Right atrium auricular region (tissue), 2 donors: Measurements from ENCODE around the gene KRT17. TPM values are rescaled to one million over a fixed set of nuclear protein-coding genes. Genes with fewer than 3 reads are reported as not detected.

ENCODE experiments used
- DNase-seq: peaks from one replicate; pipeline ENCODE4 v3.0.0-alpha.2; 2019; ENCODE audit warnings: low spot score
- H3K27ac ChIP-seq, 2 donors: fragments of 200-600 bp; sonication (generic); 1 replicate in 1 of 2; 2 replicates in 1 of 2; pipeline ENCODE4 v1.5.1; 2016 to 2019
- H3K27me3 ChIP-seq, 2 donors: fragments of 200-600 bp; sonication (generic); one replicate each; pipeline versions ENCODE4 v1.5.1 to v1.6.0; 2017 to 2019
- H3K36me3 ChIP-seq: fragments of 200-600 bp; sonication (generic); one replicate; pipeline ENCODE4 v1.5.1; 2016
- H3K4me1 ChIP-seq, 2 donors: fragments of 200-600 bp; sonication (generic); one replicate each; pipeline versions ENCODE4 v1.5.1 to v1.6.0; 2017 to 2019
- H3K4me3 ChIP-seq, 2 donors: fragments of 200-600 bp; sonication (generic); 1 replicate in 1 of 2; 2 replicates in 1 of 2; pipeline ENCODE4 v1.5.1; 2017 to 2019; ENCODE audit warnings: mild to moderate bottlenecking in 1 of 2, moderate library complexity in 1 of 2
- H3K9me3 ChIP-seq, 2 donors: fragments of 200-600 bp; sonication (generic); one replicate each; pipeline ENCODE4 v1.5.1; 2019
- total RNA-seq, 2 donors: library from RNA; depleted of rRNA; stranded (reverse); fragments of >200 nt; gene quantifications; one replicate each; pipeline ENCODE4 v1.1.0, GENCODE V29; 2016
- TF ChIP-seq, protein P1 (sequence below), 2 donors: fragments of 200-600 bp; sonication (generic); IDR thresholded peaks; one replicate each; pipeline ENCODE4 v1.5.1; 2019; ENCODE audit warnings: antibody characterized with exemption in 2 of 2

Gene KRT17
- total RNA-seq, 2 donors from 2014 or later: not detected

DNA sequence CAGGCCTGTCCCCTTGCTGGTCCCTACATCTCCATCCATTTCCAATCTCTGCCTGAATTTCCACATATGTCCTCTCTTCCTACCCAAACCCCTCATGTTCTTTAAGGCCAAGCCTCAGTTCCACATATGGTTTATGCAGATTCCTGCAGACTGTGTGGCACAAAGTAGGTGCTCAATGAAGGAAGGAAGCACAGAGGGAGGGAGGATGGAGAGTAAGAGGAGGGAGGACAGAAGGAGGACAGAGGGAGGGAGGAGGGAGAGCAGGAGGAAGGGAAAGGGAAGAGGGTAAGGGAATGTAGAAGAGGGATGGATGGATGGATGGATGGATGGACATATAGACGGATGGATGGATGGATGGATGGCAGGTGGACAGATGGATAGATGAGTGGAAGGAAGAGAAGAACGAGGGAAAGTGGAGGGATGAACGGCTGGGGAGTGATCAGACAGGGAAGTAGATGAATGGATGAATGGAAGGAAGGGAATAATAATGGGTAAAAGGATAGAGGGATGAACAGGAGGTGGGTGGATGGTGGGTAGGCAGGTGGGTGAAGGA lies 29.9 kb downstream of the KRT17 start:
- TF ChIP-seq, protein P1, sequence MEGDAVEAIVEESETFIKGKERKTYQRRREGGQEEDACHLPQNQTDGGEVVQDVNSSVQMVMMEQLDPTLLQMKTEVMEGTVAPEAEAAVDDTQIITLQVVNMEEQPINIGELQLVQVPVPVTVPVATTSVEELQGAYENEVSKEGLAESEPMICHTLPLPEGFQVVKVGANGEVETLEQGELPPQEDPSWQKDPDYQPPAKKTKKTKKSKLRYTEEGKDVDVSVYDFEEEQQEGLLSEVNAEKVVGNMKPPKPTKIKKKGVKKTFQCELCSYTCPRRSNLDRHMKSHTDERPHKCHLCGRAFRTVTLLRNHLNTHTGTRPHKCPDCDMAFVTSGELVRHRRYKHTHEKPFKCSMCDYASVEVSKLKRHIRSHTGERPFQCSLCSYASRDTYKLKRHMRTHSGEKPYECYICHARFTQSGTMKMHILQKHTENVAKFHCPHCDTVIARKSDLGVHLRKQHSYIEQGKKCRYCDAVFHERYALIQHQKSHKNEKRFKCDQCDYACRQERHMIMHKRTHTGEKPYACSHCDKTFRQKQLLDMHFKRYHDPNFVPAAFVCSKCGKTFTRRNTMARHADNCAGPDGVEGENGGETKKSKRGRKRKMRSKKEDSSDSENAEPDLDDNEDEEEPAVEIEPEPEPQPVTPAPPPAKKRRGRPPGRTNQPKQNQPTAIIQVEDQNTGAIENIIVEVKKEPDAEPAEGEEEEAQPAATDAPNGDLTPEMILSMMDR (IDR thresholded peaks at IDR 0.05): no peak
- no peaks in the 10 kb centered on the region for H3K9me3 ChIP-seq
- H3K4me3 ChIP-seq: no peak overlapping the region
- no peaks in the 10 kb centered on the region for H3K4me1 ChIP-seq
- H3K27me3 ChIP-seq: no peaks in the 10 kb centered on the region
- no peak for DNase-seq
- no peak overlapping the region for H3K27ac ChIP-seq
- no peaks in the 10 kb centered on the region for H3K36me3 ChIP-seq

DNA sequence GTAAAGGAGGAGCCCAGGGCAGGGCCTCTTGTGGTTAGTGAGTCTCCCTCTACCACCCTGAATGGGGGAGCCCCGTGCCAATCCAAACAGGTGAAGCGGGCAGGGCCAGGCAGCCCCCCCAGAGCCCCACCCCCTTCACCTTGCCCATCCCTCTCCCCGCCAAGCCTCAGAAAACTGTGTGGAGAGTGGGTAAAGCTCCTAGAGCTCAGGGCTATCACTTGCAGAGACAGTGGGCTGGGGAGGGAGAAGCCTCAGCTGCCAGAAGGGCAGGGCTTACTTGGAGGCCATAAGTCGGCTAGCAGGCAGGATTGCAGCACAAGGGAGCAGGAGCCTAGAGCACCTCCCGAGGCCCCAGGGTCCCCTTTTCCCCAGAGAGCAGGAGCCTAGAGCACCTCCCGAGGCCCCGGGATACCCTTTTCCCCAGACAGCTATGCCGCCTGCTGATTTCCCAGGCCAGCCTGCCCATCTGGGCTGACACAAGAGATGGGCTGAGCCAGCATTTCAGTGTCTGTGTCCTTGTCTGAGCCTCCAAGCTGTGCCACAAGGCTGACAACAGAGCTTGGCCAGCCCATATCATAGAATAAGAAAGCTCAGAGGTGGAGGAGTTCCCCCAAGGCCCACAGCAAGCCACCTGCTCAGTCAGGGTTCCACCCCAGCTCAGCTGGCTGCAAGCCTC lies 30.9 kb downstream of the KRT17 start:
- no peak overlapping the region for H3K27ac ChIP-seq
- TF ChIP-seq, protein P1 (IDR thresholded peaks at IDR 0.05): no peak
- H3K36me3 ChIP-seq: no peaks in the 10 kb centered on the region
- no peak overlapping the region for H3K4me3 ChIP-seq
- H3K27me3 ChIP-seq: no peaks in the 10 kb centered on the region
- no peaks in the 10 kb centered on the region for H3K9me3 ChIP-seq
- DNase-seq: no peak
- no peaks in the 10 kb centered on the region for H3K4me1 ChIP-seq

DNA sequence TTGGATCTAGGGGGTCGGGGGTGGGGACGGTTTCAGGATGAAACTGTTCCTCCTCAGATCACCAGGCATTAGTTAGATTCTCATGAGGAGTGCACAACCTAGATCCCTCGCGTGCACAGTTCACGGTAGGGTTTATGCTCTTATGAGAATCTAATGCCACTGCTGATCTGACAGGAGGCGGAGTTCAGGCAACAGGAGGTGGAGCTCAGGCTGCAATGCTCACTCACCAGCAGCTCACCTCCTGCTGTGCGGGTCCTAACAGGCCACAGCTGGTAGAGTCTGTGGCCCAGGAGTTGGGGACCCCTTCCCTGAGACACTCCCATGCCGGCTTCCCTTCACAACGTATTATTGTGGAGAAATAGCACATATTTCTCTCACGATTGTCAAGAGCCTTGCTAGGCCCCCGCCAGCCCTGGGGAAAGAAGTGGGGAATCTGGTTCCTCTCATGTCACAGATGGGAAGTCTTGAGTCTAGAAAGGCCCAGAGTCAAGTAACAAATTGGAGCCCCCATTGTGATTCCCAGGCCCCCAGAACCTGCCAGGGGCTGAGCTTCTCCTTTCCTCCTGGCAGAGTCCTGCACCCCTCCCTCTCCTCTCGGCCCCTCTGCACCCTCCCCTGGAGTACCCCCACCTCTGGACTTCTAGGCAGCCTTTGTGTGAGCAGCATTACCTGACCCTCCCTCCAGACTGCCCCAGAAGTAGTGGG lies 31.6 kb downstream of the KRT17 start:
- TF ChIP-seq, protein P1 (IDR thresholded peaks at IDR 0.05): no peak
- H3K4me1 ChIP-seq: no peaks in the 10 kb centered on the region
- no peaks in the 10 kb centered on the region for H3K9me3 ChIP-seq
- no peak overlapping the region for H3K4me3 ChIP-seq
- DNase-seq: no peak
- no peak overlapping the region for H3K27ac ChIP-seq
- H3K36me3 ChIP-seq: no peaks in the 10 kb centered on the region
- H3K27me3 ChIP-seq: no peaks in the 10 kb centered on the region

DNA sequence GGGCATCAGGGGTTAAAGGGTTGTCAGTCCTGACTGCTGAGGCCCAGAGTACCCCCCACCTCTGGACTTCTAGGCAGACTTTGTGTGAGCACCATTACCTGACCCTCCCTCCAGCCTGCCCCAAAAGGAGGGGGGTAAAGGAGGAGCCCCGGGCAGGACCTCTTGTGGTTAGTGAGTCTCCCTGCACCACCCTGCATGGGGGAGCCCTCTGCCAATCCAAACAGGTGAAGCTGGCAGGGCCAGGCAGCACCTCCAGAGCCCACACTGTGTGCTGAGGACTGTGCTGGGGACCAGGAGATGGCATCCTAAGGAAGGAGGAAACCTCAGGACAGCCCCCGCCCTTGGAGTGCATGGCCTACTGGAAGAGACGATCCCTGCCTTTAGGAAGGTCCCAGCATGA lies 35.1 kb downstream of the KRT17 start:
- TF ChIP-seq, protein P1 (IDR thresholded peaks at IDR 0.05): no peak
- Histone ChIP-seq H3K27me3 (no peaks in the 10 kb centered on the region), H3K4me1 (no peaks in the 10 kb centered on the region), H3K27ac (no peak overlapping the region), H3K9me3 (no peaks in the 10 kb centered on the region), H3K36me3 (no peaks in the 10 kb centered on the region), H3K4me3 (no peak overlapping the region)
- DNase-seq: no peak

DNA sequence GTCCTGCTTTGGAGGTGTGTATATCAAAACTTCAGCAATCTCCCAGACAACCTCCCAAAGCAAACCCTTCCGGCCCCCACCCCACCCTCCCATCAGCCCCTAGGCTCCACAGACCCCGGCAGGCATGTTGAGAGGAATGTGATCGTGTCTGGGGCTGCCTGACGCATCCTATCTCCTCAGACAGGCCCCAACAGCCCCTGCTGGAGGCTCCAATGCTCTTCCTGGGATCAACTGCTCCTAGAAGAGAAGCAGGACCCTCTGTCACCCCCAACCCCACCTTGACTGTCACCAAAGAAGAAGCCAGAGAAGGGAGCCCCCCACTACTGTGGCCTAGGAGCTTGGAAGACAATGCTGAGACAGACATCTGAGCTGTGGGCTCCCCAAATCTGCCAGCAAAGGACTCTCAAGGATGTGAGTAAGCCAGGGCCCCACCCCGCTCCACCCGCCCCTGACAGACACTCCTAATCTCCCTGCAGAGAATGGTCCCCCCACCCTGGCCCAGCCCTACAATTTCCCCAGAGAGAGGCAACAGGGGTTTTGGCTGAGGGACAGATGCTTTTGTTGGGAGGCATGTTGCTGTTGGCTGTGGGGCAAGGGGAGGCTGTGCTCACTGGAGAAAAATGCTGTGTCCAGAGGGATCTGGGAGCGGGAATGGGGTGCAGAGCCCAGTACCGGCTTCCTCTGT lies 36.1 kb downstream of the KRT17 start:
- Histone ChIP-seq H3K4me1 (no peaks in the 10 kb centered on the region), H3K4me3 (no peak overlapping the region)
- TF ChIP-seq, protein P1 (IDR thresholded peaks at IDR 0.05): no peak

More for the DNA sequence above, 36.1 kb downstream of the KRT17 start:
- Histone ChIP-seq H3K36me3 (no peaks in the 10 kb centered on the region), H3K27me3 (no peaks in the 10 kb centered on the region), H3K27ac (no peak overlapping the region), H3K9me3 (no peaks in the 10 kb centered on the region)
- DNase-seq: no peak
